HT1080 (cell line): ENCODE data around the gene ACVR1C. TPM values are rescaled to one million over a fixed set of nuclear protein-coding genes. Genes with fewer than 3 reads are reported as not detected.
"Not testable (repeated sequence)": the region's sequence is repeated elsewhere in the genome, so short reads cannot be mapped to it uniquely, and the experiment has no call there.

Source experiments
- DNase-seq: peaks from one replicate; pipeline ENCODE4 v3.0.0-alpha.2; 2015; ENCODE audit warnings: low read depth
- total RNA-seq: library from RNA; depleted of rRNA; stranded (reverse); fragments of >200 nt; shearing (Covaris generic); gene quantifications from 2 replicates; pipeline ENCODE4 v1.2.3, GENCODE V29; 2014

ACVR1C gene
- total RNA-seq, 1 experiment from 2014 or later: 0.05 TPM

- no peak for DNase-seq
Observed at GRCh38 chr2:157587576-157587975, 41.1 kb downstream of the ACVR1C start.

GRCh38 chr2:157574165-157574564 is 54.5 kb downstream of the ACVR1C start:
- no peak for DNase-seq

GRCh38 chr2:157572725-157573124 is 55.9 kb downstream of the ACVR1C start:
- DNase-seq: no peak

- not testable (repeated sequence) for DNase-seq
Observed at GRCh38 chr2:157566623-157567022, 62.0 kb downstream of the ACVR1C start.

- not testable (repeated sequence) for DNase-seq
Observed at GRCh38 chr2:157566113-157566512, 62.6 kb downstream of the ACVR1C start.

GRCh38 chr2:157565550-157565949 is 63.1 kb downstream of the ACVR1C start:
- no peak for DNase-seq

- DNase-seq: no peak
Observed at GRCh38 chr2:157559890-157560289, 68.8 kb downstream of the ACVR1C start.

- no peak for DNase-seq
Observed at GRCh38 chr2:157559461-157559860, 69.2 kb downstream of the ACVR1C start.

- peak; percentile 12 for DNase-seq
Observed at GRCh38 chr2:157559061-157559460, 69.6 kb downstream of the ACVR1C start.

GRCh38 chr2:157557770-157558169 is 70.9 kb downstream of the ACVR1C start:
- DNase-seq: no peak

- no peak for DNase-seq
Observed at GRCh38 chr2:157540102-157540501, 88.6 kb downstream of the ACVR1C start.

- no peak for DNase-seq
Observed at GRCh38 chr2:157538064-157538463, 90.6 kb downstream of the ACVR1C start.

- DNase-seq: no peak
Observed at GRCh38 chr2:157536815-157537214, 91.8 kb downstream of the ACVR1C start.

- no peak for DNase-seq
Observed at GRCh38 chr2:157528963-157529751, 99.5 kb downstream of the ACVR1C start.

- DNase-seq: no peak
Observed at GRCh38 chr2:157526070-157526469, 102.6 kb downstream of the ACVR1C start.

- DNase-seq: no peak
Observed at GRCh38 chr2:157523270-157524247, 105.1 kb downstream of the ACVR1C start.

- not testable (repeated sequence) for DNase-seq
Observed at GRCh38 chr2:157514966-157515365, 113.7 kb downstream of the ACVR1C start.

GRCh38 chr2:157509744-157510143 is 118.9 kb downstream of the ACVR1C start:
- no peak for DNase-seq

- peak; percentile 70 for DNase-seq
Observed at GRCh38 chr2:157508676-157509075, 120.0 kb downstream of the ACVR1C start.

- DNase-seq: no peak
Observed at GRCh38 chr2:157506586-157506985, 122.1 kb downstream of the ACVR1C start.

GRCh38 chr2:157504623-157505022 is 124.0 kb downstream of the ACVR1C start:
- no peak for DNase-seq

- no peak for DNase-seq
Observed at GRCh38 chr2:157501026-157501425, 127.6 kb downstream of the ACVR1C start.
